Sigmoid colon (tissue), 3 donors: ENCODE data around the gene TOP2B.

Experiments used
- POLR2A ChIP-seq, 2 donors: fragments of 450-650 bp; IDR thresholded peaks; one replicate each; pipeline ENCODE4 v1.6.1; 2016; ENCODE audit warnings: antibody characterized with exemption in 2 of 2, mild to moderate bottlenecking in 2 of 2, moderate library complexity in 2 of 2
- TF ChIP-seq, protein P1 (sequence below), 4 experiments: fragments of 450-650 bp in 3 of 4; fragments of 200-600 bp in 1 of 4; IDR thresholded peaks; one replicate each; pipeline ENCODE4 v1.5.1; 2016 to 2019; ENCODE audit warnings: antibody characterized with exemption in 4 of 4, mild to moderate bottlenecking in 3 of 4, moderate library complexity in 2 of 4

GRCh38 chr3:25603703-25604102 lies 61.0 kb downstream of the TOP2B start:
- no peak for TF ChIP-seq POLR2A (IDR thresholded peaks at IDR 0.05)
- TF ChIP-seq, protein P1, sequence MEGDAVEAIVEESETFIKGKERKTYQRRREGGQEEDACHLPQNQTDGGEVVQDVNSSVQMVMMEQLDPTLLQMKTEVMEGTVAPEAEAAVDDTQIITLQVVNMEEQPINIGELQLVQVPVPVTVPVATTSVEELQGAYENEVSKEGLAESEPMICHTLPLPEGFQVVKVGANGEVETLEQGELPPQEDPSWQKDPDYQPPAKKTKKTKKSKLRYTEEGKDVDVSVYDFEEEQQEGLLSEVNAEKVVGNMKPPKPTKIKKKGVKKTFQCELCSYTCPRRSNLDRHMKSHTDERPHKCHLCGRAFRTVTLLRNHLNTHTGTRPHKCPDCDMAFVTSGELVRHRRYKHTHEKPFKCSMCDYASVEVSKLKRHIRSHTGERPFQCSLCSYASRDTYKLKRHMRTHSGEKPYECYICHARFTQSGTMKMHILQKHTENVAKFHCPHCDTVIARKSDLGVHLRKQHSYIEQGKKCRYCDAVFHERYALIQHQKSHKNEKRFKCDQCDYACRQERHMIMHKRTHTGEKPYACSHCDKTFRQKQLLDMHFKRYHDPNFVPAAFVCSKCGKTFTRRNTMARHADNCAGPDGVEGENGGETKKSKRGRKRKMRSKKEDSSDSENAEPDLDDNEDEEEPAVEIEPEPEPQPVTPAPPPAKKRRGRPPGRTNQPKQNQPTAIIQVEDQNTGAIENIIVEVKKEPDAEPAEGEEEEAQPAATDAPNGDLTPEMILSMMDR (IDR thresholded peaks at IDR 0.05): no peak
